Prostate gland (tissue), 2 donors: ENCODE measurements around the gene COLGALT1.

Experiments
- CTCF ChIP-seq, 4 experiments: fragments of 200-600 bp in 2 of 4; fragments of 450-650 bp in 2 of 4; sonication (generic) in 2 of 4; IDR thresholded peaks; 1 replicate in 3 of 4; 2 replicates in 1 of 4; pipeline ENCODE4 v1.5.1; 2016 to 2019; ENCODE audit warnings: antibody characterized with exemption in 4 of 4, mild to moderate bottlenecking in 2 of 4, moderate library complexity in 2 of 4
- POLR2A ChIP-seq: fragments of 450-650 bp; IDR thresholded peaks from one replicate; pipeline ENCODE4 v1.6.1; 2016; ENCODE audit warnings: antibody characterized with exemption, mild to moderate bottlenecking
- POLR2AphosphoS5 ChIP-seq: sonication (generic); formaldehyde crosslinking; IDR thresholded peaks from one replicate; pipeline ENCODE4 v1.6.1; 2017; ENCODE audit warnings: antibody characterized with exemption

- TF ChIP-seq CTCF (IDR thresholded peaks at IDR 0.05) (no peak), POLR2AphosphoS5 (no peak), POLR2A (no peak)
These were observed 6.6 kb downstream of the COLGALT1 start for GRCh38 chr19:17562097-17562496.
